ENCODE data around the gene IGF1.

The IGF1 gene

DNA sequence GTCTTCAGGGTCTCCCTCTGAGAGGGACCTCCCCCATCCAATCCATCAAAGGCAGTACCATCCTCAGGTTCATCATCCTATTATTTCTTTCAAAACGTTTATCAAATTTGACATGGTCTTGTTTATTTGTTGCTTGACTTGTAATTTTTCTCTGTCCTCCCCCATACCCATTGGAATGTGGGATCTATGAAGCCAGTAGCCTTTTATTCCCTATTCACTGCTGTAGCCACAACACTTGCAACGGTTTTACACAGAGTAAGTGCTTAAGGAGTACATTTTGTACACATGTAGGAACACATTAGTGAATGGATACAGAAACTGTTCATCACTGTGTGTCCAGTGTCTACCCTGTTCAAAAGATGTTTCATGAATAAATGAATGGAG is 41.5 kb downstream of the IGF1 start:
- TF ChIP-seq TAF1 (IDR thresholded peaks at IDR 0.05; ENCODE audit: borderline replicate concordance, insufficient read depth, low read length) (no peak), POLR2AphosphoS5 (IDR thresholded peaks at IDR 0.05; ENCODE audit: low read depth, low read length) (no peak), SIN3A (IDR thresholded peaks at IDR 0.05; ENCODE audit: borderline replicate concordance, insufficient read depth, low read length) (no peak)
- TF ChIP-seq, protein P1, sequence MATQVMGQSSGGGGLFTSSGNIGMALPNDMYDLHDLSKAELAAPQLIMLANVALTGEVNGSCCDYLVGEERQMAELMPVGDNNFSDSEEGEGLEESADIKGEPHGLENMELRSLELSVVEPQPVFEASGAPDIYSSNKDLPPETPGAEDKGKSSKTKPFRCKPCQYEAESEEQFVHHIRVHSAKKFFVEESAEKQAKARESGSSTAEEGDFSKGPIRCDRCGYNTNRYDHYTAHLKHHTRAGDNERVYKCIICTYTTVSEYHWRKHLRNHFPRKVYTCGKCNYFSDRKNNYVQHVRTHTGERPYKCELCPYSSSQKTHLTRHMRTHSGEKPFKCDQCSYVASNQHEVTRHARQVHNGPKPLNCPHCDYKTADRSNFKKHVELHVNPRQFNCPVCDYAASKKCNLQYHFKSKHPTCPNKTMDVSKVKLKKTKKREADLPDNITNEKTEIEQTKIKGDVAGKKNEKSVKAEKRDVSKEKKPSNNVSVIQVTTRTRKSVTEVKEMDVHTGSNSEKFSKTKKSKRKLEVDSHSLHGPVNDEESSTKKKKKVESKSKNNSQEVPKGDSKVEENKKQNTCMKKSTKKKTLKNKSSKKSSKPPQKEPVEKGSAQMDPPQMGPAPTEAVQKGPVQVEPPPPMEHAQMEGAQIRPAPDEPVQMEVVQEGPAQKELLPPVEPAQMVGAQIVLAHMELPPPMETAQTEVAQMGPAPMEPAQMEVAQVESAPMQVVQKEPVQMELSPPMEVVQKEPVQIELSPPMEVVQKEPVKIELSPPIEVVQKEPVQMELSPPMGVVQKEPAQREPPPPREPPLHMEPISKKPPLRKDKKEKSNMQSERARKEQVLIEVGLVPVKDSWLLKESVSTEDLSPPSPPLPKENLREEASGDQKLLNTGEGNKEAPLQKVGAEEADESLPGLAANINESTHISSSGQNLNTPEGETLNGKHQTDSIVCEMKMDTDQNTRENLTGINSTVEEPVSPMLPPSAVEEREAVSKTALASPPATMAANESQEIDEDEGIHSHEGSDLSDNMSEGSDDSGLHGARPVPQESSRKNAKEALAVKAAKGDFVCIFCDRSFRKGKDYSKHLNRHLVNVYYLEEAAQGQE (IDR thresholded peaks at IDR 0.05; ENCODE audit: insufficient read depth in 1 of 2, low read depth in 2 of 2, low read length in 2 of 2) = no peak

DNA sequence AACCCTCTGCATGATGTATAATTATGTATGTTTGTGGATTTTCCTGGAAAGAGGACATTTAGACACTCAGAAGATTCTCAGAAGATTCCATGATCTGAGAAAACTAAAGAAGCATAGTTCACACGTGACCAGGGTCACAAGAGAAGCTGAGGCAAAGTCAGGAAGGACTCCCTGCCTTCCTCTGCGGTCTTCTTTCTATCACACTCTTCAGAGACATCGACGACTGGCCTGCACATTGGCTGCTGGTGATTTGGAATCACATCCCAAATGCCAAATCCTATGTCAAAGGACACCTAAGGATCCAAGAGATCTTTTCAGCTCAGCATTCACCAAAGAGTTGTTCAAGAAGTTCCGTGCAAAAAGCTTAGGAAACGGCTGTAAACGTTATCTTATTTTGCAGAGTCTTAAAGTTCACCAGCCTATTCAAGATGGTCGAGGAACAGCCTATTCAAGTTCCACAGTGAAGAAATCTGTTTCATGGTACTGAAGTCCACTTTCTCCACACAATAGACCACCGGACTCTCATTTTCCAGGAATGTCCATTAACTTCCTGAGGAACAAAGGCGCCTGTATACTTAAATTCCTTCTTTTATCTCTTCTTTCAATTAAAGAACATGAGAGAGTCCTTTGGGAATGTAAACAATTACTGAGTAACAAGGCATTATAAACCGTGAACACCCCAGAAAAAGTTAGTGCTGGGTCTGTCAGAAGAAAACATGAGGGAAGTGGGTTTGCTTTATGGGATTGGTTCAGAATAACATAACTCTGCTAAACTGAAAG is 42.1 kb downstream of the IGF1 start:
- TF ChIP-seq, protein P1 (IDR thresholded peaks at IDR 0.05; ENCODE audit: insufficient read depth in 1 of 2, low read depth in 2 of 2, low read length in 2 of 2) = no peak

DNA sequence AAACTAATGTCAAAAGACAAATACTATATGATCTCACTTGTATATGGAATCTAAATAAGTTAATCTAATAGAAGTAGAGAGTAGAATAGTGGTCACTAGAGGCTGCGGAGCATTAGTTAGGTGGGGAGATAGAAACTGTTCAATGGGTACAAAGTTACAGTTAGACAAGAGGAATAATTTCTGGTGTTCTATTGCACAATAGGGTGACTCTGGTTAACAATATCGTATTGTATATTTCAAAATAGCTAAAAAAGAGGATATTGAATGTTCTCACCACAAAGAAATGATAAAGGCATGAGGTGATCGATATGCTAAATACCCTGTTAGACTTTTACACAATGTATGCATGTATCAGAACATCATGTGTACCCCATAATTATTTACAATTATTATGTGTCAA is 42.9 kb downstream of the IGF1 start:
- TF ChIP-seq, protein P1 (IDR thresholded peaks at IDR 0.05; ENCODE audit: insufficient read depth in 1 of 2, low read depth in 2 of 2, low read length in 2 of 2) = no peak
- no peak for TF ChIP-seq FOXP2 (optimal IDR thresholded peaks at IDR 0.05; ENCODE audit: borderline replicate concordance, extremely low read depth, extremely low read length, insufficient read depth)
- no peak for TF ChIP-seq POLR2AphosphoS5 (IDR thresholded peaks at IDR 0.05; ENCODE audit: low read depth, low read length)
- no peak for TF ChIP-seq SIN3A (IDR thresholded peaks at IDR 0.05; ENCODE audit: borderline replicate concordance, insufficient read depth, low read length)
- TF ChIP-seq TAF1 (IDR thresholded peaks at IDR 0.05; ENCODE audit: borderline replicate concordance, insufficient read depth, low read length) = no peak

DNA sequence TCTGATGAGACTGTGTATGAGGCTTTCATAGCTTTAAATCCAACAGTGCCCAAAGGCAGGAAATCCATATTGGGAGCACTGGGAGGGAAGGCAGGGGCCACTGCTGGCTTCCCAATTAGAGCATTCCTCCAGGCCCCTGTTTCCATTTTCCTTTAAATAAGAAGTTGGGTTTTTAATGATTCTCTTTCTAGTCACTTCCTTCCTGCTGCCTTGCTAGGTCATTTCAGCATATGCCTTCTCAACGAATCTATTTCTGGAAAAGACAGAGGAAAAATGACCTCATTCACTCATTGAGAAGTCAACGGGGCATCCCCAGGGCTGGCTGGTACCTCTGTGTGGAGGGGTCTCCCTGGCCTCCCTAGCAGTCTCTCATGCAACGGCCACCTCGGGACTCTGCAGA is 43.5 kb downstream of the IGF1 start:
- TF ChIP-seq, protein P1 (IDR thresholded peaks at IDR 0.05; ENCODE audit: insufficient read depth in 1 of 2, low read depth in 2 of 2, low read length in 2 of 2) = no peak
- TF ChIP-seq POLR2AphosphoS5 (IDR thresholded peaks at IDR 0.05; ENCODE audit: low read depth, low read length) (no peak), FOXP2 (optimal IDR thresholded peaks at IDR 0.05; ENCODE audit: borderline replicate concordance, extremely low read depth, extremely low read length, insufficient read depth) (no peak), TAF1 (IDR thresholded peaks at IDR 0.05; ENCODE audit: borderline replicate concordance, insufficient read depth, low read length) (no peak), SIN3A (IDR thresholded peaks at IDR 0.05; ENCODE audit: borderline replicate concordance, insufficient read depth, low read length) (no peak)

All from PFSK-1 (cell line).